ENCODE data around the gene ASPG.

GRCh38 chr14:104080376-104081260 lies 4.9 kb upstream of the ASPG start:
- TF ChIP-seq CTCF (IDR thresholded peaks at IDR 0.05) (no peak), POLR2AphosphoS5 (IDR thresholded peaks at IDR 0.05) (no peak)
